Measurements from ENCODE around the gene SHISA6.
"Not testable (repeated sequence)": the region's sequence is repeated elsewhere in the genome, so short reads cannot be mapped to it uniquely, and the experiment has no call there.

Gene SHISA6

GRCh38 chr17:11304568-11304967 is 63.6 kb downstream of the SHISA6 start:
- no peak for DNase-seq

- DNase-seq, result no peak
Observed at GRCh38 chr17:11305524-11305923, 64.5 kb downstream of the SHISA6 start.

- DNase-seq, result no peak
Observed at GRCh38 chr17:11308531-11308930, 67.5 kb downstream of the SHISA6 start.

- DNase-seq, result no peak
Observed at GRCh38 chr17:11309033-11309432, 68.0 kb downstream of the SHISA6 start.

GRCh38 chr17:11309850-11310249 is 68.8 kb downstream of the SHISA6 start:
- DNase-seq, result no peak

GRCh38 chr17:11316451-11316850 is 75.4 kb downstream of the SHISA6 start:
- not testable (repeated sequence) for DNase-seq

- no peak for DNase-seq
Observed at GRCh38 chr17:11318207-11318606, 77.2 kb downstream of the SHISA6 start.

GRCh38 chr17:11319894-11320293 is 78.9 kb downstream of the SHISA6 start:
- no peak for DNase-seq

GRCh38 chr17:11324021-11324420 is 83.0 kb downstream of the SHISA6 start:
- no peak for DNase-seq

- DNase-seq, result no peak
Observed at GRCh38 chr17:11324846-11325420, 83.9 kb downstream of the SHISA6 start.

- no peak for DNase-seq
Observed at GRCh38 chr17:11326492-11326891, 85.5 kb downstream of the SHISA6 start.

- DNase-seq, result no peak
Observed at GRCh38 chr17:11328770-11329169, 87.8 kb downstream of the SHISA6 start.

- no peak for DNase-seq
Observed at GRCh38 chr17:11330006-11330405, 89.0 kb downstream of the SHISA6 start.

GRCh38 chr17:11330826-11331225 is 89.8 kb downstream of the SHISA6 start:
- DNase-seq, result no peak

- no peak for DNase-seq
Observed at GRCh38 chr17:11331547-11332513, 90.8 kb downstream of the SHISA6 start.

GRCh38 chr17:11332706-11333105 is 91.7 kb downstream of the SHISA6 start:
- no peak for DNase-seq

- no peak for DNase-seq
Observed at GRCh38 chr17:11334493-11334892, 93.5 kb downstream of the SHISA6 start.

- DNase-seq, result no peak
Observed at GRCh38 chr17:11336290-11336689, 95.3 kb downstream of the SHISA6 start.

- DNase-seq, result no peak
Observed at GRCh38 chr17:11340803-11341202, 99.8 kb downstream of the SHISA6 start.

GRCh38 chr17:11342138-11342537 is 101.1 kb downstream of the SHISA6 start:
- no peak for DNase-seq

GRCh38 chr17:11349106-11349505 is 108.1 kb downstream of the SHISA6 start:
- DNase-seq, result no peak

- DNase-seq, result no peak
Observed at GRCh38 chr17:11351479-11351878, 110.5 kb downstream of the SHISA6 start.

- no peak for DNase-seq
Observed at GRCh38 chr17:11353601-11354000, 112.6 kb downstream of the SHISA6 start.

GRCh38 chr17:11356371-11356770 is 115.4 kb downstream of the SHISA6 start:
- no peak for DNase-seq
